NB4 (cell line): Measurements from ENCODE around the gene ECPAS.

ENCODE experiments used
- CTCF ChIP-seq: IDR thresholded peaks from one replicate; pipeline ENCODE4 v1.5.1; 2012; ENCODE audit warnings: low read depth, low read length
- MAX ChIP-seq: IDR thresholded peaks from 2 replicates; pipeline ENCODE4 v1.6.1; 2011; ENCODE audit warnings: low read depth, low read length
- MYC ChIP-seq: IDR thresholded peaks from 2 replicates; pipeline ENCODE4 v1.6.1; 2011; ENCODE audit warnings: low read depth, low read length
- POLR2A ChIP-seq: IDR thresholded peaks from 2 replicates; pipeline ENCODE4 v1.6.1; 2011; ENCODE audit warnings: mild to moderate bottlenecking; ENCODE audit not compliant: insufficient read length; ENCODE audit errors: extremely low read depth

GRCh38 chr9:111375817-111376564, 108.2 kb downstream of the ECPAS start:
- no peak for TF ChIP-seq CTCF
- no peak for TF ChIP-seq POLR2A
- no peak for TF ChIP-seq MAX
- no peak for TF ChIP-seq MYC
